HL-60 (cell line): ENCODE results near the gene NMBR.

Experiments used
- DNase-seq, 2 experiments: peaks; one replicate each; pipeline ENCODE4 v3.0.0-alpha.2; 2010 to 2020; ENCODE audit warnings: low read depth in 1 of 2, low spot score in 1 of 2
- H3K27ac ChIP-seq: fragments of 250-450 bp; sonication (Bioruptor Pico); replicated peaks from 2 replicates; pipeline ENCODE4 v1.5.1; 2020; ENCODE audit warnings: mild to moderate bottlenecking, moderate library complexity
- H3K27me3 ChIP-seq: fragments of 250-450 bp; sonication (Bioruptor Pico); 2 replicates; pipeline ENCODE4 v1.5.1; 2021; ENCODE audit warnings: mild to moderate bottlenecking, moderate library complexity; ENCODE audit not compliant: insufficient read depth, poor library complexity, severe bottlenecking
- H3K4me3 ChIP-seq: replicated peaks from 2 replicates; pipeline ENCODE4 v1.5.1; 2011; ENCODE audit warnings: mild to moderate bottlenecking, control low read depth, low read length; ENCODE audit not compliant: insufficient read depth
- GABPA ChIP-seq: IDR thresholded peaks from 2 replicates; pipeline ENCODE4 v1.6.1; 2012; ENCODE audit warnings: low read depth
- POLR2AphosphoS5 ChIP-seq: IDR thresholded peaks from 2 replicates; pipeline ENCODE4 v1.6.1; 2012; ENCODE audit warnings: low read depth
- SPI1 ChIP-seq: IDR thresholded peaks from 2 replicates; pipeline ENCODE4 v1.6.1; 2012; ENCODE audit warnings: low read depth, mild to moderate bottlenecking, borderline replicate concordance
- TF ChIP-seq, protein P1 (sequence below): IDR thresholded peaks from 2 replicates; pipeline ENCODE4 v1.6.1; 2012; ENCODE audit warnings: low read depth; ENCODE audit not compliant: insufficient replicate concordance
- TF ChIP-seq, protein P2 (sequence below): IDR thresholded peaks from one replicate; pipeline ENCODE4 v1.5.1; 2011; ENCODE audit warnings: low read length, control low read depth, inconsistent platforms; ENCODE audit not compliant: insufficient read depth

Gene NMBR

DNA sequence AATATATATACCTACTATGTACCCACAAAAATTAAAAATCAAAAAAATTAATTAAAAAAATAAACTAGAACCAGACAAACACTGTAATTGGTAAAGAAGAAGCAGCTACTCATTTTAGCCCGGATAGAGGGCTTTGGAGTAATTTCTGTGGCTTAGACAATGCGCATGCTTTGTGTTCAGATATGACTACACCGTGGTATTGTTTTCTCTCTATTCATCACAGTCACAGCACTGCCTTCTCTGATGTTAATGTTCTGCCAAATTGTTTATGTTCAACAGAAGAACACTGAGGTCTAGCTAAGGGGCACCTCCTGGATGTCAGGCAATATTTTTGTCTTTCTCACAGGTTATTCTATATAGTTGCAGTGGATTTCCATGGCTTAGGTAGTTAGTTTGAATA, 91.7 kb downstream of the NMBR start:
- Histone ChIP-seq H3K4me3 (no peak overlapping the region), H3K27ac (no peak overlapping the region), H3K27me3 (no peaks in the 10 kb centered on the region)
- DNase-seq: no peak
- TF ChIP-seq, protein P1, sequence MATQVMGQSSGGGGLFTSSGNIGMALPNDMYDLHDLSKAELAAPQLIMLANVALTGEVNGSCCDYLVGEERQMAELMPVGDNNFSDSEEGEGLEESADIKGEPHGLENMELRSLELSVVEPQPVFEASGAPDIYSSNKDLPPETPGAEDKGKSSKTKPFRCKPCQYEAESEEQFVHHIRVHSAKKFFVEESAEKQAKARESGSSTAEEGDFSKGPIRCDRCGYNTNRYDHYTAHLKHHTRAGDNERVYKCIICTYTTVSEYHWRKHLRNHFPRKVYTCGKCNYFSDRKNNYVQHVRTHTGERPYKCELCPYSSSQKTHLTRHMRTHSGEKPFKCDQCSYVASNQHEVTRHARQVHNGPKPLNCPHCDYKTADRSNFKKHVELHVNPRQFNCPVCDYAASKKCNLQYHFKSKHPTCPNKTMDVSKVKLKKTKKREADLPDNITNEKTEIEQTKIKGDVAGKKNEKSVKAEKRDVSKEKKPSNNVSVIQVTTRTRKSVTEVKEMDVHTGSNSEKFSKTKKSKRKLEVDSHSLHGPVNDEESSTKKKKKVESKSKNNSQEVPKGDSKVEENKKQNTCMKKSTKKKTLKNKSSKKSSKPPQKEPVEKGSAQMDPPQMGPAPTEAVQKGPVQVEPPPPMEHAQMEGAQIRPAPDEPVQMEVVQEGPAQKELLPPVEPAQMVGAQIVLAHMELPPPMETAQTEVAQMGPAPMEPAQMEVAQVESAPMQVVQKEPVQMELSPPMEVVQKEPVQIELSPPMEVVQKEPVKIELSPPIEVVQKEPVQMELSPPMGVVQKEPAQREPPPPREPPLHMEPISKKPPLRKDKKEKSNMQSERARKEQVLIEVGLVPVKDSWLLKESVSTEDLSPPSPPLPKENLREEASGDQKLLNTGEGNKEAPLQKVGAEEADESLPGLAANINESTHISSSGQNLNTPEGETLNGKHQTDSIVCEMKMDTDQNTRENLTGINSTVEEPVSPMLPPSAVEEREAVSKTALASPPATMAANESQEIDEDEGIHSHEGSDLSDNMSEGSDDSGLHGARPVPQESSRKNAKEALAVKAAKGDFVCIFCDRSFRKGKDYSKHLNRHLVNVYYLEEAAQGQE: no peak
- no peak for TF ChIP-seq GABPA
- no peak for TF ChIP-seq POLR2AphosphoS5
- TF ChIP-seq SPI1: no peak
- TF ChIP-seq, protein P2, sequence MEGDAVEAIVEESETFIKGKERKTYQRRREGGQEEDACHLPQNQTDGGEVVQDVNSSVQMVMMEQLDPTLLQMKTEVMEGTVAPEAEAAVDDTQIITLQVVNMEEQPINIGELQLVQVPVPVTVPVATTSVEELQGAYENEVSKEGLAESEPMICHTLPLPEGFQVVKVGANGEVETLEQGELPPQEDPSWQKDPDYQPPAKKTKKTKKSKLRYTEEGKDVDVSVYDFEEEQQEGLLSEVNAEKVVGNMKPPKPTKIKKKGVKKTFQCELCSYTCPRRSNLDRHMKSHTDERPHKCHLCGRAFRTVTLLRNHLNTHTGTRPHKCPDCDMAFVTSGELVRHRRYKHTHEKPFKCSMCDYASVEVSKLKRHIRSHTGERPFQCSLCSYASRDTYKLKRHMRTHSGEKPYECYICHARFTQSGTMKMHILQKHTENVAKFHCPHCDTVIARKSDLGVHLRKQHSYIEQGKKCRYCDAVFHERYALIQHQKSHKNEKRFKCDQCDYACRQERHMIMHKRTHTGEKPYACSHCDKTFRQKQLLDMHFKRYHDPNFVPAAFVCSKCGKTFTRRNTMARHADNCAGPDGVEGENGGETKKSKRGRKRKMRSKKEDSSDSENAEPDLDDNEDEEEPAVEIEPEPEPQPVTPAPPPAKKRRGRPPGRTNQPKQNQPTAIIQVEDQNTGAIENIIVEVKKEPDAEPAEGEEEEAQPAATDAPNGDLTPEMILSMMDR: no peak

GRCh38 chr6:142051404-142051803, 95.5 kb downstream of the NMBR start:
- Histone ChIP-seq H3K27ac (no peak overlapping the region), H3K27me3 (no peaks in the 10 kb centered on the region), H3K4me3 (no peak overlapping the region)
- TF ChIP-seq POLR2AphosphoS5 (no peak), SPI1 (no peak), GABPA (no peak)
- TF ChIP-seq, protein P2: no peak
- TF ChIP-seq, protein P1: no peak
- DNase-seq: no peak

DNA sequence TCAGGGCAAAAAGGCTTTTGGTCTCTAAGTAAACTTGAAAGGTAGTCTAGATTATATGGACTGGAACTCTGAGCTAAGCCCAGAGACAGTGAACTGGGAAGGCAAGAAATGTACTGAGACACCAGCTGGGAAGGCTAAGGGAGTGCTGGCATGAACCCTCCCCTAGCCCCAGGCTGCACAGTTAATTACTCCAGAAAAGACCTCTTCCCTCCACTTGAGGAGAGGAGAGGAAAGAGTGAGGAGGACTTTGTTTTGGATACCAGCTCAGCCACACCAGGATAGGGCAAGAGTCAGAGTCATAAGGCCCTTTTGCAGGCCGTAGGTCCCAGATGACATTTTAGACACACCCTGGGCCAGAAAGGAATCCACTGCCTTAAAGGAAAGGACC, 98.3 kb downstream of the NMBR start:
- no peak for DNase-seq
- no peak overlapping the region for H3K27ac ChIP-seq
- no peak overlapping the region for H3K4me3 ChIP-seq
- no peaks in the 10 kb centered on the region for H3K27me3 ChIP-seq
- no peak for TF ChIP-seq SPI1
- TF ChIP-seq, protein P1: no peak
- TF ChIP-seq POLR2AphosphoS5: no peak
- TF ChIP-seq, protein P2: no peak
- TF ChIP-seq GABPA: no peak
